ENCODE data around the gene TMEM17. TPM values are rescaled to one million over a fixed set of nuclear protein-coding genes. Genes with fewer than 3 reads are reported as not detected.

TMEM17 gene
- total and polyA plus RNA-seq, 12 donors, result 0.66 to 3.2 (median 2.1) TPM

- DNase-seq (no peak), ATAC-seq (no peak)
- no peaks in the 10 kb centered on the region for H3K27me3 ChIP-seq
- 92 to 100% methylated on average over 6 of the region's 6 CpGs for WGBS, 2 donors
- H3K36me3 ChIP-seq, result no peaks in the 10 kb centered on the region
- H3K4me3 ChIP-seq, result no peak overlapping the region
- H3K9me3 ChIP-seq, result no peaks in the 10 kb centered on the region
- no peaks in the 10 kb centered on the region for H3K4me1 ChIP-seq
- intact Hi-C loops (cut with DNase I), result no loop called here
- no peak overlapping the region for H3K27ac ChIP-seq
- TF ChIP-seq CTCF (IDR thresholded peaks at IDR 0.05), result no peak
Measured at GRCh38 chr2:62545261-62545660, 39.3 kb upstream of the TMEM17 start.

GRCh38 chr2:62540408-62541168 lies 34.6 kb upstream of the TMEM17 start:
- no peak for ATAC-seq
- DNase-seq, result no peak
- Histone ChIP-seq H3K27me3 (peaks cover 0 to 5% (median 0%) of the 10 kb centered on the region in 7 donors), H3K4me1 (no peaks in the 10 kb centered on the region), H3K36me3 (no peaks in the 10 kb centered on the region), H3K27ac (no peak overlapping the region), H3K4me3 (no peak overlapping the region), H3K9me3 (no peaks in the 10 kb centered on the region)
- intact Hi-C loops (cut with DNase I), result no loop called here
- WGBS, 2 donors, result 90 to 91% methylated on average over 5 of the region's 5 CpGs
- no peak for TF ChIP-seq CTCF (IDR thresholded peaks at IDR 0.05)

- Histone ChIP-seq H3K4me3 (no peak overlapping the region), H3K36me3 (no peaks in the 10 kb centered on the region), H3K27ac (no peak overlapping the region), H3K9me3 (no peaks in the 10 kb centered on the region), H3K27me3 (peaks cover 0 to 7% (median 0%) of the 10 kb centered on the region in 7 donors), H3K4me1 (no peaks in the 10 kb centered on the region)
- TF ChIP-seq CTCF (IDR thresholded peaks at IDR 0.05), result no peak
- intact Hi-C loops (cut with DNase I), result no loop called here
- ATAC-seq (no peak), DNase-seq (no peak)
Measured at GRCh38 chr2:62539606-62540407, 33.8 kb upstream of the TMEM17 start.

GRCh38 chr2:62538756-62539155 lies 32.8 kb upstream of the TMEM17 start:
- no peaks in the 10 kb centered on the region for H3K4me1 ChIP-seq
- no peaks in the 10 kb centered on the region for H3K9me3 ChIP-seq
- H3K4me3 ChIP-seq, result no peak overlapping the region
- no peak for ATAC-seq
- 85 to 96% methylated on average over 1 of the region's 1 CpG for WGBS, 2 donors
- no peak for TF ChIP-seq CTCF (IDR thresholded peaks at IDR 0.05)
- no peaks in the 10 kb centered on the region for H3K36me3 ChIP-seq
- DNase-seq, result no peak
- intact Hi-C loops (cut with DNase I), result no loop called here
- H3K27ac ChIP-seq, result no peak overlapping the region
- peaks cover 0 to 7% (median 0%) of the 10 kb centered on the region in 7 donors for H3K27me3 ChIP-seq
